Sigmoid colon (tissue), 4 donors: ENCODE results near the gene HK3.

ENCODE experiments used
- EP300 ChIP-seq, 4 donors: sonication (generic); formaldehyde crosslinking; IDR thresholded peaks; one replicate each; pipeline ENCODE4 v1.6.1; 2017; ENCODE audit warnings: antibody characterized with exemption in 4 of 4
- POLR2A ChIP-seq, 2 donors: fragments of 450-650 bp; IDR thresholded peaks; one replicate each; pipeline ENCODE4 v1.6.1; 2016; ENCODE audit warnings: antibody characterized with exemption in 2 of 2, mild to moderate bottlenecking in 2 of 2, moderate library complexity in 2 of 2
- POLR2AphosphoS5 ChIP-seq, 4 donors: sonication (generic); formaldehyde crosslinking; IDR thresholded peaks; one replicate each; pipeline ENCODE4 v1.6.1; 2017; ENCODE audit warnings: antibody characterized with exemption in 4 of 4
- TF ChIP-seq, protein P1 (sequence below), 4 experiments: fragments of 450-650 bp in 3 of 4; fragments of 200-600 bp in 1 of 4; IDR thresholded peaks; one replicate each; pipeline ENCODE4 v1.5.1; 2016 to 2019; ENCODE audit warnings: antibody characterized with exemption in 4 of 4, mild to moderate bottlenecking in 3 of 4, moderate library complexity in 2 of 4

DNA sequence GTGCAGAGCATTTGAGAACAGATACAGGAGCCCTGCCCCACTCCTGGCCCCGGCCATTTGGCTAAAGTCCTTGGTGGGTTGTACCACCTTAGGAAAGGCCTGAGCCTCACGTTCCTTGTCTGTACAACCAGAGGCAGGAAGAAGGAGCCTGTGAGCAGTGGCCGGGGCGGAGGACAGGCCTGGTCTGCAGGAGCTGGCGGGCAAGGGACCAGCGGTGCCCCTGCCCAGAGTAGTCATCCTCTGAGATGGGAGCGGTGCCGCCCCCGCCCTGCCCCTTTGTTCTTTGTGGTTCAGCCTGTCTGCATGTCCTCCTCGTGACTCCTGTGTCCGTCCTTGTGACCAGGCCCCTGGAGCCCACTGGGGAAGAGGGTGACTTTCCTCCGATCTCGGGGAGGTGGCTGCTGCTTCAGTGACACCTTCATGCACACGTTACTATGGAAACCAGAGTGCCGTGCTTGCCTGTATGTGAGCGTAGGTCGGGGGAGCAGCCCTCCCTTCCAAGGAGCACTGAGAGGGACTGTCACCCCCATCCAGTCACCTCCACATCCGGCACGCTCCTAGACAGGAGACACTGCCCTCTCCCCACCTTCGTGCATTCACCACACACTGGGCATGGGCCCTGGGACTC, 45.9 kb downstream of the HK3 start:
- TF ChIP-seq EP300 (IDR thresholded peaks at IDR 0.05) (no peak), POLR2AphosphoS5 (IDR thresholded peaks at IDR 0.05) (no peak), POLR2A (IDR thresholded peaks at IDR 0.05) (no peak)
- TF ChIP-seq, protein P1, sequence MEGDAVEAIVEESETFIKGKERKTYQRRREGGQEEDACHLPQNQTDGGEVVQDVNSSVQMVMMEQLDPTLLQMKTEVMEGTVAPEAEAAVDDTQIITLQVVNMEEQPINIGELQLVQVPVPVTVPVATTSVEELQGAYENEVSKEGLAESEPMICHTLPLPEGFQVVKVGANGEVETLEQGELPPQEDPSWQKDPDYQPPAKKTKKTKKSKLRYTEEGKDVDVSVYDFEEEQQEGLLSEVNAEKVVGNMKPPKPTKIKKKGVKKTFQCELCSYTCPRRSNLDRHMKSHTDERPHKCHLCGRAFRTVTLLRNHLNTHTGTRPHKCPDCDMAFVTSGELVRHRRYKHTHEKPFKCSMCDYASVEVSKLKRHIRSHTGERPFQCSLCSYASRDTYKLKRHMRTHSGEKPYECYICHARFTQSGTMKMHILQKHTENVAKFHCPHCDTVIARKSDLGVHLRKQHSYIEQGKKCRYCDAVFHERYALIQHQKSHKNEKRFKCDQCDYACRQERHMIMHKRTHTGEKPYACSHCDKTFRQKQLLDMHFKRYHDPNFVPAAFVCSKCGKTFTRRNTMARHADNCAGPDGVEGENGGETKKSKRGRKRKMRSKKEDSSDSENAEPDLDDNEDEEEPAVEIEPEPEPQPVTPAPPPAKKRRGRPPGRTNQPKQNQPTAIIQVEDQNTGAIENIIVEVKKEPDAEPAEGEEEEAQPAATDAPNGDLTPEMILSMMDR (IDR thresholded peaks at IDR 0.05): no peak
